HepG2 (cell line): ENCODE data around the gene INPP5E. TPM values are rescaled to one million over a fixed set of nuclear protein-coding genes. Genes with fewer than 3 reads are reported as not detected.
A peak's percentile ranks its signal among the peaks of the same experiment; 100 is the strongest.

Experiments used
- AKAP8 ChIP-seq: sonication (generic); formaldehyde crosslinking; IDR thresholded peaks from 2 replicates; pipeline ENCODE4 v1.5.1; 2020; ENCODE audit warnings: mild to moderate bottlenecking, missing genetic modification reagents
- ATF5 ChIP-seq: sonication (generic); formaldehyde crosslinking; IDR thresholded peaks from 2 replicates; pipeline ENCODE4 v1.4.0; 2020; ENCODE audit warnings: mild to moderate bottlenecking, low read depth, missing genetic modification reagents
- CENPT ChIP-seq: sonication (generic); formaldehyde crosslinking; IDR thresholded peaks from 2 replicates; pipeline ENCODE4 v1.8.0; 2022; ENCODE audit warnings: low read depth, mild to moderate bottlenecking, moderate library complexity, missing genetic modification reagents
- ELF3 ChIP-seq: IDR thresholded peaks from 2 replicates; pipeline ENCODE4 v1.6.1; 2016; ENCODE audit warnings: missing genetic modification reagents, missing compliant biosample characterization
- EP300 ChIP-seq, 3 experiments: sonication (generic) in 1 of 3; formaldehyde crosslinking in 1 of 3; IDR thresholded peaks; 2 replicates each; pipeline versions ENCODE4 v1.5.1 to v1.6.1; 2011 to 2020; ENCODE audit warnings: low read depth in 2 of 3, low read length in 2 of 3, borderline replicate concordance in 1 of 3, improper control_type of control experiment in 1 of 3, mild to moderate bottlenecking in 1 of 3, missing genetic modification reagents in 1 of 3, moderate library complexity in 1 of 3
- ETV5 ChIP-seq: IDR thresholded peaks from 2 replicates; pipeline ENCODE4 v1.6.1; 2018; ENCODE audit warnings: missing biosample characterization, missing genetic modification reagents, inconsistent platforms, borderline replicate concordance
- FOXA1 ChIP-seq, 2 experiments: fragments of 450-650 bp in 1 of 2; sonication (generic) in 1 of 2; formaldehyde crosslinking in 1 of 2; IDR thresholded peaks; 2 replicates each; pipeline versions ENCODE4 v1.4.0 to v1.6.1; 2016 to 2020; ENCODE audit warnings: missing genetic modification reagents in 1 of 2
- GATAD1 ChIP-seq: IDR thresholded peaks from 2 replicates; pipeline ENCODE4 v1.6.1; 2016; ENCODE audit warnings: missing genetic modification reagents, missing compliant biosample characterization
- KDM3A ChIP-seq: IDR thresholded peaks from 2 replicates; pipeline ENCODE4 v1.6.1; 2018; ENCODE audit warnings: low read depth, missing compliant biosample characterization
- MEF2D ChIP-seq: sonication (generic); formaldehyde crosslinking; IDR thresholded peaks from 2 replicates; pipeline ENCODE4 v1.5.1; 2020; ENCODE audit warnings: mild to moderate bottlenecking, missing genetic modification reagents
- PHF21A ChIP-seq: sonication (generic); formaldehyde crosslinking; IDR thresholded peaks from 2 replicates; pipeline ENCODE4 v1.5.0; 2020; ENCODE audit warnings: mild to moderate bottlenecking, missing genetic modification reagents
- PHF5A ChIP-seq: IDR thresholded peaks from one replicate; pipeline ENCODE4 v1.6.1; 2018; ENCODE audit warnings: low read depth, missing genetic modification reagents; ENCODE audit not compliant: unreplicated experiment
- SIX1 ChIP-seq: sonication (generic); formaldehyde crosslinking; IDR thresholded peaks from 2 replicates; pipeline ENCODE4 v1.4.0; 2020; ENCODE audit warnings: missing genetic modification reagents, borderline replicate concordance
- SPEN ChIP-seq: sonication (generic); formaldehyde crosslinking; IDR thresholded peaks from 2 replicates; pipeline ENCODE4 v1.5.1; 2020; ENCODE audit warnings: low read depth, mild to moderate bottlenecking, missing genetic modification reagents
- TBX2 ChIP-seq: sonication (generic); formaldehyde crosslinking; IDR thresholded peaks from 2 replicates; pipeline ENCODE4 v1.5.0; 2020; ENCODE audit warnings: missing genetic modification reagents, mild to moderate bottlenecking, borderline replicate concordance
- WIZ ChIP-seq: sonication (generic); formaldehyde crosslinking; IDR thresholded peaks from 2 replicates; pipeline ENCODE4 v1.5.1; 2020; ENCODE audit warnings: mild to moderate bottlenecking, missing genetic modification reagents
- ZBTB7A ChIP-seq: sonication (generic); formaldehyde crosslinking; IDR thresholded peaks from 2 replicates; pipeline ENCODE4 v1.8.0; 2022; ENCODE audit warnings: mild to moderate bottlenecking, missing genetic modification reagents
- ZGPAT ChIP-seq: IDR thresholded peaks from 2 replicates; pipeline ENCODE4 v1.6.1; 2016; ENCODE audit warnings: mild to moderate bottlenecking
- ZNF44 ChIP-seq: sonication (generic); formaldehyde crosslinking; IDR thresholded peaks from 2 replicates; pipeline ENCODE4 v1.5.1; 2020; ENCODE audit warnings: mild to moderate bottlenecking, missing genetic modification reagents
- ZNF703 ChIP-seq: sonication (generic); formaldehyde crosslinking; IDR thresholded peaks from 2 replicates; pipeline ENCODE4 v1.5.1; 2020; ENCODE audit warnings: missing genetic modification reagents, mild to moderate bottlenecking, moderate library complexity, borderline replicate concordance
- ZNF776 ChIP-seq: sonication (generic); formaldehyde crosslinking; IDR thresholded peaks from 2 replicates; pipeline ENCODE4 v1.4.0; 2020; ENCODE audit warnings: mild to moderate bottlenecking, missing genetic modification reagents
- ZNF782 ChIP-seq: sonication (generic); formaldehyde crosslinking; IDR thresholded peaks from 2 replicates; pipeline ENCODE4 v1.4.0; 2020; ENCODE audit warnings: missing genetic modification reagents, mild to moderate bottlenecking, borderline replicate concordance
- ZSCAN29 ChIP-seq: sonication (generic); formaldehyde crosslinking; conservative IDR thresholded peaks from 2 replicates; pipeline ENCODE4 v1.4.0; 2020; ENCODE audit warnings: mild to moderate bottlenecking, missing genetic modification reagents
- polyA plus RNA-seq, 8 experiments: library from polyadenylated mRNA; depleted of rRNA in 3 of 8; stranded (reverse) in 7 of 8; unstranded in 1 of 8; fragments of >200 nt; fragmentation: Illumina TruSeq in 4 of 8; extraction: Trizol in 4 of 8; gene quantifications; 2 replicates each; pipeline versions ENCODE4 v1.2.1 to v1.2.3, GENCODE V29; 2011 to 2016; ENCODE audit warnings: low read depth in 4 of 8, missing spikeins in 1 of 8, mixed read lengths in 1 of 8; ENCODE audit not compliant: insufficient read depth in 1 of 8
- total RNA-seq, 5 experiments: library from RNA; depleted of rRNA; stranded (reverse); fragments of >200 nt; fragmentation: Illumina TruSeq; extraction: Trizol; gene quantifications; 2 replicates each; pipeline ENCODE4 v1.2.3, GENCODE V29; 2016; ENCODE audit warnings: low read depth in 1 of 5
- TF ChIP-seq, protein P1 (sequence below): sonication (generic); formaldehyde crosslinking; IDR thresholded peaks from 2 replicates; pipeline ENCODE4 v1.4.0; 2020; ENCODE audit warnings: missing genetic modification reagents
- TF ChIP-seq, protein P2 (sequence below): sonication (generic); formaldehyde crosslinking; IDR thresholded peaks from 2 replicates; pipeline ENCODE4 v1.5.0; 2020; ENCODE audit warnings: missing genetic modification reagents

Gene INPP5E
- total and polyA plus RNA-seq, 2 of the 13 experiments (the other 11 are each of a cell fraction or from before 2014, with no cell fraction given) = 5.5 TPM

DNA sequence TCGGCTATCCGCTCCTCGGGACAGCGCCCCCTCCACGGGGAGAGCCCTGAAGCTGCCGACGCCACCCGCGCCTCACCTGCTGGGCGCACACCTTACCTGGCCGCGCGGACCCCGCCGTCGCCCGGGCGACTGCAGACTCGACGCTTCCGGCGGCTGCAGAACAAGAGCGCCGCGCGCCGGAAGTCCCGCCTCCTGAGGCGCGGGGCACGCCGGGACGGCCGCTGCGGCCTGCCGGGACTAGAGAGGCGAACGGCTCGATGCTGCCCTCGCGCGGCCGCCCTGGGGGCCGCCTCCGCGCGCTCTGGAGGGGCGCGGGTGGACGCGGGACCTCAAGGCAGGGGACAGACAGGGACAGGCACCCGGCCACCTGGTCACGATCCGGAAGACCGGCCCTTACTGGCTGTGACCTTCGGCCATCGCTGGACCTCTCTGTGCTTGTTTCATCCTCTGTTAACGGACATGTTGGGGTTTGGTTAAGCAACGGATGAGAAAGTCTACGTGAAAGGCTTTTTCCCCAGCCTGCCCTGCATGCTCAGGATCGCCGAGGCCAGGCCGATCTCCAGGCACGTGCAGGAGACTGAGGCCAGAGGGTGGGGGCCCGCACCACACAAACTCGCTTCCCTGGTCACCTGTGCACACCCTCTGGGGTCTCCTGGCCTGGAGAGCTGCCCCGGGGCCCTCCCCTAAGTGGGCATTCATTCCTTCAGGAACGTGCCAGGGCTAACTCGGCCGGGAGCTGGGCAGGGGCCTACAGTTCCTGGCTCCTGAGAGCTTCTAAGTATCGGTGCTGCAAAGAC is 39.4 kb downstream of the INPP5E start, which contains the start of gene SNAPC4 (continued):
- TF ChIP-seq PHF21A (CRISPR knock-in tag) = peak; percentile 63; the same call in 1 of the 2 replicates
- TF ChIP-seq EP300 (IDR thresholded peaks at IDR 0.05; ENCODE audit: low read depth in 2 of 2, low read length in 2 of 2) = no peak
- peak; percentile 15; the same call in 1 of the 2 replicates for TF ChIP-seq EP300 (CRISPR knock-in tag; IDR thresholded peaks at IDR 0.05; ENCODE audit: borderline replicate concordance)
- TF ChIP-seq AKAP8 (CRISPR knock-in tag) = peak; percentile 91
- TF ChIP-seq, protein P1, sequence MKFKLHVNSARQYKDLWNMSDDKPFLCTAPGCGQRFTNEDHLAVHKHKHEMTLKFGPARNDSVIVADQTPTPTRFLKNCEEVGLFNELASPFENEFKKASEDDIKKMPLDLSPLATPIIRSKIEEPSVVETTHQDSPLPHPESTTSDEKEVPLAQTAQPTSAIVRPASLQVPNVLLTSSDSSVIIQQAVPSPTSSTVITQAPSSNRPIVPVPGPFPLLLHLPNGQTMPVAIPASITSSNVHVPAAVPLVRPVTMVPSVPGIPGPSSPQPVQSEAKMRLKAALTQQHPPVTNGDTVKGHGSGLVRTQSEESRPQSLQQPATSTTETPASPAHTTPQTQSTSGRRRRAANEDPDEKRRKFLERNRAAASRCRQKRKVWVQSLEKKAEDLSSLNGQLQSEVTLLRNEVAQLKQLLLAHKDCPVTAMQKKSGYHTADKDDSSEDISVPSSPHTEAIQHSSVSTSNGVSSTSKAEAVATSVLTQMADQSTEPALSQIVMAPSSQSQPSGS (CRISPR knock-in tag) = 0 out of 2 replicates have a peak, but pooled peaks have one; percentile 11
- TF ChIP-seq ETV5 = peak; percentile 44; the same call in 1 of the 2 replicates
- no peak for TF ChIP-seq ZNF703
- TF ChIP-seq SPEN (CRISPR knock-in tag) = peak; percentile 94; the same call in 1 of the 2 replicates
- TF ChIP-seq ZNF782 = no peak
- TF ChIP-seq ZBTB7A (CRISPR knock-in tag) = peak; percentile 72
- TF ChIP-seq TBX2 (CRISPR knock-in tag) = peak; percentile 13; the same call in 1 of the 2 replicates
- peak; percentile 51 for TF ChIP-seq PHF5A (CRISPR knock-in tag)
- no peak for TF ChIP-seq ZNF44 (CRISPR knock-in tag)
- TF ChIP-seq WIZ (CRISPR knock-in tag) = no peak; the same call in 1 of the 2 replicates
- TF ChIP-seq ZGPAT (CRISPR knock-in tag) = peak; percentile 54; the same call in 1 of the 2 replicates
- peak; percentile 40; the same call in 1 of the 2 replicates for TF ChIP-seq ZNF776 (CRISPR knock-in tag)
- TF ChIP-seq GATAD1 (CRISPR knock-in tag) = peak; percentile 89
- TF ChIP-seq ZSCAN29 (CRISPR knock-in tag) = no peak
- no peak for TF ChIP-seq ATF5 (CRISPR knock-in tag)
- no peak for TF ChIP-seq MEF2D (CRISPR knock-in tag)
- TF ChIP-seq ELF3 (CRISPR knock-in tag) = 0 out of 2 replicates have a peak, but pooled peaks have one; percentile 12
- TF ChIP-seq KDM3A (CRISPR knock-in tag) = 0 out of 2 replicates have a peak, but pooled peaks have one; percentile 62
- TF ChIP-seq FOXA1 (IDR thresholded peaks at IDR 0.05) = no peak
- no peak for TF ChIP-seq FOXA1 (CRISPR knock-in tag; IDR thresholded peaks at IDR 0.05)
- TF ChIP-seq CENPT (CRISPR knock-in tag) = 0 out of 2 replicates have a peak, but pooled peaks have one; percentile 50
- TF ChIP-seq SIX1 (CRISPR knock-in tag) = no peak
- TF ChIP-seq, protein P2, sequence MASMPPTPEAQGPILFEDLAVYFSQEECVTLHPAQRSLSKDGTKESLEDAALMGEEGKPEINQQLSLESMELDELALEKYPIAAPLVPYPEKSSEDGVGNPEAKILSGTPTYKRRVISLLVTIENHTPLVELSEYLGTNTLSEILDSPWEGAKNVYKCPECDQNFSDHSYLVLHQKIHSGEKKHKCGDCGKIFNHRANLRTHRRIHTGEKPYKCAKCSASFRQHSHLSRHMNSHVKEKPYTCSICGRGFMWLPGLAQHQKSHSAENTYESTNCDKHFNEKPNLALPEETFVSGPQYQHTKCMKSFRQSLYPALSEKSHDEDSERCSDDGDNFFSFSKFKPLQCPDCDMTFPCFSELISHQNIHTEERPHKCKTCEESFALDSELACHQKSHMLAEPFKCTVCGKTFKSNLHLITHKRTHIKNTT (CRISPR knock-in tag) = peak; percentile 84; the same call in 1 of the 2 replicates
